Stimulated activated naive CD8-positive, alpha-beta T cell treated with anti-CD3 and anti-CD28 coated beads, Interleukin-15, Interleukin-2, amounts not matched to agents 100 ng/mL and 50 ng/mL, for 24 hours (primary cell): ENCODE measurements around the gene CCNB1IP1.
"Not testable (repeated sequence)": the region's sequence is repeated elsewhere in the genome, so short reads cannot be mapped to it uniquely, and the experiment has no call there.

ENCODE experiments used
- H3K27ac Mint-ChIP-seq: one replicate; pipeline ENCODE4 v1.8.0; 2021; ENCODE audit warnings: mild to moderate bottlenecking, mixed read lengths
- H3K27me3 Mint-ChIP-seq: one replicate; pipeline ENCODE4 v1.8.0; 2021; ENCODE audit warnings: mixed read lengths
- H3K36me3 Mint-ChIP-seq: one replicate; pipeline ENCODE4 v1.8.0; 2021; ENCODE audit warnings: low read depth, mixed read lengths
- H3K4me1 Mint-ChIP-seq: one replicate; pipeline ENCODE4 v1.8.0; 2021; ENCODE audit warnings: low read depth, mixed read lengths
- H3K4me3 Mint-ChIP-seq: one replicate; pipeline ENCODE4 v1.8.0; 2021; ENCODE audit warnings: mild to moderate bottlenecking, mixed read lengths
- H3K9me3 Mint-ChIP-seq: one replicate; pipeline ENCODE4 v1.8.0; 2021; ENCODE audit warnings: mixed read lengths

Gene CCNB1IP1

GRCh38 chr14:20305265-20306078 lies 27.6 kb downstream of the CCNB1IP1 start, which contains the start of gene TTC5:
Gene TTC5 (minus strand): TSS chr14:20305951. CDS start chr14:20305937, 14 bp downstream.
- Mint-ChIP-seq H3K27me3 (no peaks in the 10 kb centered on the region), H3K9me3 (no peaks in the 10 kb centered on the region), H3K4me3 (peak within 1 kb of the TSS; percentile 95), H3K36me3 (peaks cover 13% of the 10 kb centered on the region), H3K4me1 (peaks cover 28% of the 10 kb centered on the region), H3K27ac (peak within 1 kb of the TSS; percentile 92)

GRCh38 chr14:20302042-20302755 lies 30.9 kb downstream of the CCNB1IP1 start:
- Mint-ChIP-seq H3K9me3 (no peaks in the 10 kb centered on the region), H3K27me3 (no peaks in the 10 kb centered on the region), H3K4me1 (peaks cover 28% of the 10 kb centered on the region), H3K27ac (no peak overlapping the region), H3K36me3 (peaks cover 28% of the 10 kb centered on the region), H3K4me3 (no peak overlapping the region)

GRCh38 chr14:20295067-20295466 lies 38.0 kb downstream of the CCNB1IP1 start:
- H3K27me3 Mint-ChIP-seq, result no peaks in the 10 kb centered on the region
- H3K27ac Mint-ChIP-seq, result no peak overlapping the region
- peaks cover 56% of the 10 kb centered on the region for H3K36me3 Mint-ChIP-seq
- peaks cover 15% of the 10 kb centered on the region for H3K4me1 Mint-ChIP-seq
- no peaks in the 10 kb centered on the region for H3K9me3 Mint-ChIP-seq
- H3K4me3 Mint-ChIP-seq, result no peak overlapping the region

GRCh38 chr14:20294636-20295035 lies 38.4 kb downstream of the CCNB1IP1 start:
- no peak overlapping the region for H3K27ac Mint-ChIP-seq
- no peaks in the 10 kb centered on the region for H3K9me3 Mint-ChIP-seq
- H3K4me1 Mint-ChIP-seq, result peaks cover 15% of the 10 kb centered on the region
- no peak overlapping the region for H3K4me3 Mint-ChIP-seq
- no peaks in the 10 kb centered on the region for H3K27me3 Mint-ChIP-seq
- peaks cover 59% of the 10 kb centered on the region for H3K36me3 Mint-ChIP-seq

GRCh38 chr14:20281998-20282397 lies 51.1 kb downstream of the CCNB1IP1 start:
- Mint-ChIP-seq H3K36me3 (peaks cover 81% of the 10 kb centered on the region), H3K4me1 (peaks cover 23% of the 10 kb centered on the region), H3K9me3 (peaks cover 14% of the 10 kb centered on the region)
- H3K4me3 Mint-ChIP-seq, H3K27ac Mint-ChIP-seq, H3K27me3 Mint-ChIP-seq: not testable (repeated sequence)

GRCh38 chr14:20280265-20280664 lies 52.8 kb downstream of the CCNB1IP1 start:
- peaks cover 19% of the 10 kb centered on the region for H3K9me3 Mint-ChIP-seq
- not testable (repeated sequence) for H3K27me3 Mint-ChIP-seq, H3K27ac Mint-ChIP-seq, H3K4me3 Mint-ChIP-seq
- peaks cover 71% of the 10 kb centered on the region for H3K36me3 Mint-ChIP-seq
- H3K4me1 Mint-ChIP-seq, result peaks cover 23% of the 10 kb centered on the region

- peaks cover 76% of the 10 kb centered on the region for H3K36me3 Mint-ChIP-seq
- peaks cover 27% of the 10 kb centered on the region for H3K9me3 Mint-ChIP-seq
- peaks cover 23% of the 10 kb centered on the region for H3K4me1 Mint-ChIP-seq
- no peaks in the 10 kb centered on the region for H3K27me3 Mint-ChIP-seq
- no peak overlapping the region for H3K4me3 Mint-ChIP-seq
- H3K27ac Mint-ChIP-seq, result peak overlapping the region; percentile 23
Observed at GRCh38 chr14:20278414-20278813, 54.7 kb downstream of the CCNB1IP1 start.

GRCh38 chr14:20277409-20277808 lies 55.7 kb downstream of the CCNB1IP1 start:
- no peaks in the 10 kb centered on the region for H3K27me3 Mint-ChIP-seq
- peaks cover 75% of the 10 kb centered on the region for H3K36me3 Mint-ChIP-seq
- H3K9me3 Mint-ChIP-seq, result peaks cover 33% of the 10 kb centered on the region
- no peak overlapping the region for H3K27ac Mint-ChIP-seq
- H3K4me1 Mint-ChIP-seq, result peaks cover 23% of the 10 kb centered on the region
- no peak overlapping the region for H3K4me3 Mint-ChIP-seq

GRCh38 chr14:20274062-20274461 lies 59.0 kb downstream of the CCNB1IP1 start:
- Mint-ChIP-seq H3K27me3 (no peaks in the 10 kb centered on the region), H3K9me3 (peaks cover 37% of the 10 kb centered on the region), H3K4me1 (peaks cover 7% of the 10 kb centered on the region), H3K36me3 (peaks cover 62% of the 10 kb centered on the region), H3K4me3 (no peak overlapping the region), H3K27ac (no peak overlapping the region)

GRCh38 chr14:20264361-20264760 lies 68.7 kb downstream of the CCNB1IP1 start:
- not testable (repeated sequence) for H3K4me1 Mint-ChIP-seq, H3K9me3 Mint-ChIP-seq, H3K27me3 Mint-ChIP-seq, H3K4me3 Mint-ChIP-seq, H3K27ac Mint-ChIP-seq
- H3K36me3 Mint-ChIP-seq, result peaks cover 11% of the 10 kb centered on the region

- no peaks in the 10 kb centered on the region for H3K9me3 Mint-ChIP-seq
- no peak overlapping the region for H3K27ac Mint-ChIP-seq
- no peaks in the 10 kb centered on the region for H3K27me3 Mint-ChIP-seq
- H3K36me3 Mint-ChIP-seq, result peaks cover 11% of the 10 kb centered on the region
- no peaks in the 10 kb centered on the region for H3K4me1 Mint-ChIP-seq
- no peak overlapping the region for H3K4me3 Mint-ChIP-seq
Observed at GRCh38 chr14:20262642-20263128, 70.4 kb downstream of the CCNB1IP1 start.
